MM.1S (cell line): ENCODE results near the gene SLC46A2.

ENCODE experiments used
- DNase-seq: peaks from one replicate; pipeline ENCODE4 v3.0.0-alpha.2; 2015
- H2AFZ ChIP-seq: fragments of 300-600 bp; sonication (generic); 2 replicates; pipeline ENCODE4 v1.6.0; 2016; ENCODE audit warnings: antibody characterized with exemption, low read length
- H3F3A ChIP-seq: fragments of 300-600 bp; sonication (generic); 2 replicates; pipeline ENCODE4 v1.6.1; 2016; ENCODE audit warnings: mild to moderate bottlenecking, antibody characterized with exemption, low read length, moderate library complexity, mixed read lengths; ENCODE audit not compliant: insufficient read depth
- H3K27ac ChIP-seq: fragments of 300-600 bp; sonication (generic); 2 replicates; pipeline ENCODE4 v1.5.1; 2016; ENCODE audit warnings: mild to moderate bottlenecking, low read length
- H3K27me3 ChIP-seq: fragments of 300-600 bp; sonication (generic); replicated peaks from 2 replicates; pipeline ENCODE4 v1.6.0; 2016; ENCODE audit warnings: low read length; ENCODE audit not compliant: insufficient read depth
- H3K36me3 ChIP-seq: fragments of 300-600 bp; sonication (generic); replicated peaks from 2 replicates; pipeline ENCODE4 v1.6.1; 2016; ENCODE audit warnings: mild to moderate bottlenecking, low read length, mixed read lengths; ENCODE audit not compliant: insufficient read depth
- H3K4me1 ChIP-seq: fragments of 300-600 bp; sonication (generic); 2 replicates; pipeline ENCODE4 v1.6.1; 2016; ENCODE audit warnings: low read length, mixed read lengths
- H3K4me2 ChIP-seq: fragments of 300-600 bp; sonication (generic); 2 replicates; pipeline ENCODE4 v1.6.0; 2016; ENCODE audit warnings: low read depth, low read length
- H3K4me3 ChIP-seq: fragments of 300-600 bp; sonication (generic); 2 replicates; pipeline ENCODE4 v1.5.1; 2016; ENCODE audit warnings: low read length, mixed read lengths
- H3K79me2 ChIP-seq: fragments of 300-600 bp; sonication (generic); 2 replicates; pipeline ENCODE4 v1.6.1; 2016; ENCODE audit warnings: mixed run types, low read length, mixed read lengths
- H3K9ac ChIP-seq: fragments of 300-600 bp; sonication (generic); 2 replicates; pipeline ENCODE4 v1.6.1; 2016; ENCODE audit warnings: low read length, mixed read lengths
- H3K9me2 ChIP-seq: fragments of 300-600 bp; sonication (generic); replicated peaks from 2 replicates; pipeline ENCODE4 v1.6.1; 2016; ENCODE audit warnings: mild to moderate bottlenecking, low read length, mixed read lengths; ENCODE audit not compliant: insufficient read depth
- H3K9me3 ChIP-seq: fragments of 300-600 bp; sonication (generic); replicated peaks from 2 replicates; pipeline ENCODE4 v1.6.1; 2016; ENCODE audit warnings: mild to moderate bottlenecking, low read length, mixed read lengths; ENCODE audit not compliant: insufficient read depth
- H4K20me1 ChIP-seq: fragments of 300-600 bp; sonication (generic); 2 replicates; pipeline ENCODE4 v1.6.1; 2016; ENCODE audit warnings: mild to moderate bottlenecking, low read length, moderate library complexity, mixed read lengths; ENCODE audit not compliant: insufficient read depth
- CTCF ChIP-seq: fragments of 300-600 bp; sonication (generic); IDR thresholded peaks from 2 replicates; pipeline ENCODE4 v1.5.1; 2016; ENCODE audit warnings: antibody characterized with exemption, low read length, mixed read lengths
- EZH2 ChIP-seq: fragments of 300-600 bp; sonication (generic); optimal IDR thresholded peaks from 2 replicates; pipeline ENCODE3; 2017; ENCODE audit warnings: low read depth, mild to moderate bottlenecking, antibody characterized with exemption, low read length, mixed read lengths
- EZH2phosphoT487 ChIP-seq: fragments of 300-600 bp; sonication (generic); IDR thresholded peaks from 2 replicates; pipeline ENCODE4 v1.6.1; 2018; ENCODE audit warnings: antibody characterized with exemption, low read length

SLC46A2 gene

GRCh38 chr9:112858625-112859147, 32.0 kb downstream of the SLC46A2 start:
- no peak overlapping the region for H3K9ac ChIP-seq
- H3K9me2 ChIP-seq, result no peaks in the 10 kb centered on the region
- no peaks in the 10 kb centered on the region for H3K79me2 ChIP-seq
- H3F3A ChIP-seq, result no peaks in the 10 kb centered on the region
- no peak overlapping the region for H3K4me3 ChIP-seq
- DNase-seq, result no peak
- no peak overlapping the region for H3K27ac ChIP-seq
- H3K36me3 ChIP-seq, result no peaks in the 10 kb centered on the region
- no peaks in the 10 kb centered on the region; the same call in 1 of the 2 replicates for H4K20me1 ChIP-seq
- no peaks in the 10 kb centered on the region for H3K9me3 ChIP-seq
- no peaks in the 10 kb centered on the region for H3K4me1 ChIP-seq
- H3K27me3 ChIP-seq, result no peaks in the 10 kb centered on the region
- H2AFZ ChIP-seq, result no peak overlapping the region
- no peak overlapping the region for H3K4me2 ChIP-seq
- TF ChIP-seq EZH2phosphoT487 (no peak), CTCF (no peak), EZH2 (no peak)

GRCh38 chr9:112858005-112858404, 32.7 kb downstream of the SLC46A2 start:
- Histone ChIP-seq H3K4me2 (no peak overlapping the region), H3K9ac (no peak overlapping the region), H3K9me2 (no peaks in the 10 kb centered on the region), H3K4me3 (no peak overlapping the region), H3K27ac (no peak overlapping the region), H3K36me3 (no peaks in the 10 kb centered on the region), H4K20me1 (no peaks in the 10 kb centered on the region; the same call in 1 of the 2 replicates), H3K4me1 (no peaks in the 10 kb centered on the region), H3K27me3 (no peaks in the 10 kb centered on the region), H3F3A (no peaks in the 10 kb centered on the region), H3K79me2 (no peaks in the 10 kb centered on the region), H2AFZ (no peak overlapping the region), H3K9me3 (no peaks in the 10 kb centered on the region)
- DNase-seq, result no peak
- no peak for TF ChIP-seq EZH2phosphoT487
- no peak for TF ChIP-seq CTCF
- no peak for TF ChIP-seq EZH2

GRCh38 chr9:112856843-112857242, 33.8 kb downstream of the SLC46A2 start:
- H3K36me3 ChIP-seq, result no peaks in the 10 kb centered on the region
- no peaks in the 10 kb centered on the region for H3K9me2 ChIP-seq
- H3K27me3 ChIP-seq, result no peaks in the 10 kb centered on the region
- TF ChIP-seq CTCF (no peak), EZH2phosphoT487 (no peak), EZH2 (no peak)
- H3K4me2 ChIP-seq, result no peak overlapping the region
- no peak overlapping the region for H3K27ac ChIP-seq
- H3K9me3 ChIP-seq, result no peaks in the 10 kb centered on the region
- H3F3A ChIP-seq, result no peaks in the 10 kb centered on the region
- no peak overlapping the region for H3K9ac ChIP-seq
- H3K4me1 ChIP-seq, result no peaks in the 10 kb centered on the region
- no peak for DNase-seq
- no peaks in the 10 kb centered on the region for H3K79me2 ChIP-seq
- no peaks in the 10 kb centered on the region for H4K20me1 ChIP-seq
- H2AFZ ChIP-seq, result no peak overlapping the region
- no peak overlapping the region for H3K4me3 ChIP-seq
